Left lung (tissue), 10 donors: ENCODE results near the gene ARHGEF25. TPM values are rescaled to one million over a fixed set of nuclear protein-coding genes. Genes with fewer than 3 reads are reported as not detected.
"Not testable (repeated sequence)": the region's sequence is repeated elsewhere in the genome, so short reads cannot be mapped to it uniquely, and the experiment has no call there.

Source experiments
- ATAC-seq: fragments of 200-7000 bp; cut with Tn5 transposase; one replicate; pipeline ENCODE4 v1.9.1; 2020; ENCODE audit warnings: moderate library complexity
- DNase-seq, 4 donors: peaks; one replicate each; pipeline ENCODE4 v3.0.0-alpha.2; 2013 to 2020
- H3K27ac ChIP-seq, 2 donors: fragments of 200-600 bp; sonication (generic) in 1 of 2; one replicate each; pipeline versions ENCODE4 v1.5.0 to v1.8.0; 2020 to 2021
- H3K27me3 ChIP-seq, 2 donors: fragments of 200-600 bp; sonication (generic) in 1 of 2; one replicate each; pipeline versions ENCODE4 v1.5.0 to v1.8.0; 2020 to 2021
- H3K36me3 ChIP-seq, 2 donors: fragments of 200-600 bp; sonication (generic) in 1 of 2; one replicate each; pipeline versions ENCODE4 v1.5.0 to v1.8.0; 2020 to 2021
- H3K4me1 ChIP-seq, 2 donors: fragments of 200-600 bp; one replicate each; pipeline ENCODE4 v1.8.0; 2021
- H3K4me3 ChIP-seq, 2 donors: fragments of 200-600 bp; sonication (generic) in 1 of 2; one replicate each; pipeline versions ENCODE4 v1.5.0 to v1.8.0; 2020 to 2021; ENCODE audit warnings: mild to moderate bottlenecking in 1 of 2
- H3K9me3 ChIP-seq, 2 donors: fragments of 200-600 bp; sonication (generic) in 1 of 2; one replicate each; pipeline versions ENCODE4 v1.5.0 to v1.8.0; 2020 to 2021
- CTCF ChIP-seq, 2 donors: fragments of 200-600 bp; sonication (generic) in 1 of 2; IDR thresholded peaks; one replicate each; pipeline versions ENCODE4 v1.5.0 to v1.8.0; 2021; ENCODE audit warnings: antibody characterized with exemption in 2 of 2
- intact Hi-C, 2 donors: fragments of 100-400 bp; cut with DNase I; formaldehyde crosslinking; loops; one replicate each; pipeline versions ENCODE4 v1.11.2 to v1.14.2; 2022
- polyA plus RNA-seq, 6 donors: library from polyadenylated mRNA; unstranded; fragments of 120-200 nt; gene quantifications; one replicate each; pipeline ENCODE4 v1.2.1, GENCODE V29; 2013; ENCODE audit not compliant: insufficient read length in 6 of 6
- total RNA-seq, 2 donors: library from RNA; stranded (reverse); fragmentation: NEBNext Ultra II Directional; extraction: Animal tissue kit (Norgen Biotek cat#: 25700); gene quantifications; one replicate each; pipeline ENCODE4 v1.2.1, GENCODE V29; 2021
- donor health status: DM: no; HTN: yes; CAD: no.
- donor health status: DM: no; HTN: no; CAD: no.

ARHGEF25 gene
- total and polyA plus RNA-seq, 8 donors = 16.5 to 53.4 (median 45.7) TPM

DNA sequence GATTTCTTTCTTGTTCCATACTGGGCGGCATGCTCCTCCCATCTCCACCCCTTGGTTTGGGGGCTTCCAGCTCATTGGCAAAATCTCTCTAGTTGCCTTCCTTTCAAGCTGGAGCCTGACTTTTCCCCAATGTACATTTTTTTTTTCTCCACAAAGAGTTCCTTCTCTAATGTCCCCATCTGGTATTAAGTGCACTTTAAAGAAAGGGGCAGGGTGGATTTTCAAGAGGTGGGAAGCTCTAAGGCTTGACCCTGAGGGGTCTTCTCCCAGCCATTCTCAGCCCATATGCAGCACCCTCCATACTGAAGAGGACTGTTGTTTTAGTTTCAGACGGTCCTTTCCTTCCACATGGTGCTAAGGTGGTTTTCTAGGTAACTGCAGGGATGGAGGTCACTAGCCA lies 26.1 kb upstream of the ARHGEF25 start:
- no peak for ATAC-seq
- Histone ChIP-seq H3K27me3 (peaks cover 0 to 43% of the 10 kb centered on the region in 2 donors), H3K4me3 (no peak overlapping the region), H3K4me1 (peaks cover 0 to 7% of the 10 kb centered on the region in 2 donors), H3K27ac (no peak overlapping the region), H3K9me3 (no peaks in the 10 kb centered on the region), H3K36me3 (no peaks in the 10 kb centered on the region)
- TF ChIP-seq CTCF (IDR thresholded peaks at IDR 0.05) = no peak
- DNase-seq = no peak
- intact Hi-C loops = no loop called here

DNA sequence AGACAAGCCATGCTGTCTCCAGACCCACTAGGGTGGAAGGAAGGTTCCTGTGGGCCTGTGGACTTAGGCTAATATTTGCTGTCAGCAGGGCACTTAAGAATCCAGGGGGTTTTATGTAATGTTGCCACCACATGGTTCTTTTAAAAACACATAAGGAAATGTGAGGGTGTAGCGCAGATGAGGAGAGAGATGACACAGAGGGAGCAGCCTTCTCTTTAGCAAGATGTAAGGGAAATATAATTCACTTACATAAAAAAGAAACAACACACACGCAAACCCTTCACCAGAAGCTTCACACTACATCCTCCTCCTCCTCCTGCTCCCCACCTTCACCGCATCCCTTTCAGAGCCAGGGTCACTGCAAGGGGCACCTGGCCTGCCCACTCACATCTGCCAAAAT lies 25.1 kb upstream of the ARHGEF25 start:
- intact Hi-C loops = no loop called here
- Histone ChIP-seq H3K9me3 (no peaks in the 10 kb centered on the region), H3K27me3 (peaks cover 0 to 43% of the 10 kb centered on the region in 2 donors), H3K4me1 (peaks cover 0 to 14% of the 10 kb centered on the region in 2 donors), H3K36me3 (no peaks in the 10 kb centered on the region), H3K27ac (no peak overlapping the region), H3K4me3 (no peak overlapping the region)
- no peak for TF ChIP-seq CTCF (IDR thresholded peaks at IDR 0.05)
- ATAC-seq (no peak), DNase-seq (no peak)

- no peak for ATAC-seq
- H3K27ac ChIP-seq = no peak overlapping the region
- no peak for DNase-seq
- intact Hi-C loops = no loop called here
- H3K9me3 ChIP-seq = no peaks in the 10 kb centered on the region
- H3K4me1 ChIP-seq = peaks cover 0 to 19% of the 10 kb centered on the region in 2 donors
- H3K4me3 ChIP-seq = no peak overlapping the region
- TF ChIP-seq CTCF (IDR thresholded peaks at IDR 0.05) = no peak
- no peaks in the 10 kb centered on the region for H3K36me3 ChIP-seq
- H3K27me3 ChIP-seq = peaks cover 0 to 38% of the 10 kb centered on the region in 2 donors
These were observed 24.3 kb upstream of the ARHGEF25 start for GRCh38 chr12:57586832-57587429.

- intact Hi-C loops, DNase-seq, H3K9me3 ChIP-seq, H3K4me3 ChIP-seq, H3K27ac ChIP-seq, H3K36me3 ChIP-seq, ATAC-seq: not testable (repeated sequence)
- Histone ChIP-seq H3K27me3 (peaks cover 0 to 25% of the 10 kb centered on the region in 2 donors), H3K4me1 (peaks cover 0 to 22% of the 10 kb centered on the region in 2 donors)
These were observed 22.2 kb upstream of the ARHGEF25 start for GRCh38 chr12:57588951-57589610.

DNA sequence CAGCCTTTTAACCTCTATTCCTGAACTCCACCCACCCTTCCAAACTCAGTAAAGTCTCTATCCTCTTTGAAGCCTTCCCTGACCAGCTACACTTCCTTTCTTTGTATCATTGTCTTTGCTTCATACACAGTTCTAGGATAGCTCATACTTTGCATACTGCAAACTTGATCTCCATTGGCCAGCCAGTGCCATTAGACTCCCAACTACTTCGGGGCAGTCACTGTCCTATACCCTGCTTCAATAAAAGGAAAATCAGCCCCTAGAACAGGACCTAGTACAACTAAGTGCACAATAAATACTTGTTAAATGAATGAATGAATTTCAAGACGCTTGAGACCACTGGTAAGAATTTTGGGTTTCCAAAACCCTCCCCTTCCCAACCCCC lies 20.8 kb upstream of the ARHGEF25 start:
- Histone ChIP-seq H3K9me3 (no peaks in the 10 kb centered on the region), H3K27ac (peak overlapping the region in 1 of 2 donors; percentile 55), H3K4me1 (peaks cover 0 to 22% of the 10 kb centered on the region in 2 donors), H3K27me3 (peaks cover 0 to 22% of the 10 kb centered on the region in 2 donors), H3K4me3 (peak overlapping the region; percentile 71 to 82), H3K36me3 (peaks cover 0 to 17% of the 10 kb centered on the region in 2 donors)
- TF ChIP-seq CTCF (IDR thresholded peaks at IDR 0.05) = no peak
- no peak for DNase-seq
- ATAC-seq = no peak
- intact Hi-C loops = no loop called here
